ENCODE measurements around the gene IL1RAPL1.

Gene IL1RAPL1

GRCh38 chrX:28610746-28611145 is 23.5 kb downstream of the IL1RAPL1 start:
- intact Hi-C loops (cut with DNase I) = no loop called here
- DNase-seq = peak in 1 of 42 donors; percentile 30

GRCh38 chrX:28613558-28613957 is 26.3 kb downstream of the IL1RAPL1 start:
- intact Hi-C loops (cut with DNase I) = no loop called here
- DNase-seq = no peak

GRCh38 chrX:28625223-28625622 is 38.0 kb downstream of the IL1RAPL1 start:
- DNase-seq = peak in 1 of 42 donors; percentile 11
- intact Hi-C loops (cut with DNase I) = no loop called here

GRCh38 chrX:28626515-28626914 is 39.3 kb downstream of the IL1RAPL1 start:
- intact Hi-C loops (cut with DNase I) = no loop called here
- no peak for DNase-seq

- intact Hi-C loops (cut with DNase I) = no loop called here
- DNase-seq = no peak
Measured at GRCh38 chrX:28628120-28628519, 40.9 kb downstream of the IL1RAPL1 start.

- intact Hi-C loops (cut with DNase I) = no loop called here
- DNase-seq = no peak
Measured at GRCh38 chrX:28638775-28639174, 51.5 kb downstream of the IL1RAPL1 start.

- intact Hi-C loops (cut with DNase I) = no loop called here
- DNase-seq = no peak
Measured at GRCh38 chrX:28639451-28639850, 52.2 kb downstream of the IL1RAPL1 start.

GRCh38 chrX:28649541-28649940 is 62.3 kb downstream of the IL1RAPL1 start:
- intact Hi-C loops (cut with DNase I) = no loop called here
- DNase-seq = no peak

GRCh38 chrX:28651186-28651585 is 63.9 kb downstream of the IL1RAPL1 start:
- intact Hi-C loops (cut with DNase I) = no loop called here
- DNase-seq = no peak

- DNase-seq = no peak
- intact Hi-C loops (cut with DNase I) = no loop called here
Measured at GRCh38 chrX:28659269-28659668, 72.0 kb downstream of the IL1RAPL1 start.

GRCh38 chrX:28665778-28666177 is 78.5 kb downstream of the IL1RAPL1 start:
- DNase-seq = peak in 18 of 42 donors; percentile 2 to 55 (median 18)
- intact Hi-C loops (cut with DNase I) = no loop called here

GRCh38 chrX:28668303-28668702 is 81.1 kb downstream of the IL1RAPL1 start:
- intact Hi-C loops (cut with DNase I) = no loop called here
- DNase-seq = no peak

GRCh38 chrX:28668957-28669356 is 81.7 kb downstream of the IL1RAPL1 start:
- no peak for DNase-seq
- intact Hi-C loops (cut with DNase I) = no loop called here

- DNase-seq = no peak
- intact Hi-C loops (cut with DNase I) = no loop called here
Measured at GRCh38 chrX:28670074-28670473, 82.8 kb downstream of the IL1RAPL1 start.

- intact Hi-C loops (cut with DNase I) = no loop called here
- no peak for DNase-seq
Measured at GRCh38 chrX:28675173-28675572, 87.9 kb downstream of the IL1RAPL1 start.

- intact Hi-C loops (cut with DNase I) = no loop called here
- peak in 16 of 42 donors; percentile 4 to 72 (median 26) for DNase-seq
Measured at GRCh38 chrX:28693101-28693500, 105.9 kb downstream of the IL1RAPL1 start.

- intact Hi-C loops (cut with DNase I) = no loop called here
- DNase-seq = no peak
Measured at GRCh38 chrX:28697732-28698131, 110.5 kb downstream of the IL1RAPL1 start.

- DNase-seq = no peak
- intact Hi-C loops (cut with DNase I) = no loop called here
Measured at GRCh38 chrX:28701222-28701621, 114.0 kb downstream of the IL1RAPL1 start.

GRCh38 chrX:28706964-28707363 is 119.7 kb downstream of the IL1RAPL1 start:
- intact Hi-C loops (cut with DNase I) = no loop called here
- DNase-seq = no peak

GRCh38 chrX:28709421-28709820 is 122.2 kb downstream of the IL1RAPL1 start:
- DNase-seq = peak in 15 of 42 donors; percentile 3 to 52 (median 15)
- intact Hi-C loops (cut with DNase I) = no loop called here

- intact Hi-C loops (cut with DNase I) = no loop called here
Measured at GRCh38 chrX:28717864-28718263, 130.6 kb downstream of the IL1RAPL1 start.

GRCh38 chrX:28718450-28718849 is 131.2 kb downstream of the IL1RAPL1 start:
- intact Hi-C loops (cut with DNase I) = no loop called here
- no peak for DNase-seq

More at GRCh38 chrX:28717864-28718263, 130.6 kb downstream of the IL1RAPL1 start:
- DNase-seq = no peak

Measured in head of caudate nucleus (tissue), 42 donors.